Activated CD4-positive, CD25-positive, alpha-beta regulatory T cell treated with anti-CD3 and anti-CD28 coated beads, Interleukin-2, amount 50 U/mL, for 16 hours (primary cell): Measurements from ENCODE around the gene ADAM11.
A peak's percentile ranks its signal among the peaks of the same experiment; 100 is the strongest.

Source experiments
- DNase-seq: peaks from one replicate; pipeline ENCODE4 v3.0.0-alpha.2; 2020; ENCODE audit warnings: low read depth, low spot score

Gene ADAM11

GRCh38 chr17:44757918-44758413 lies 822 bp upstream of the ADAM11 start:
- no peak for DNase-seq

GRCh38 chr17:44759086-44759915 lies 513 bp downstream of the ADAM11 start:
- DNase-seq = no peak

- DNase-seq = no peak
These were observed 1.1 kb downstream of the ADAM11 start for GRCh38 chr17:44759916-44760243.

GRCh38 chr17:44760474-44761308 lies 1.9 kb downstream of the ADAM11 start:
- no peak for DNase-seq

- DNase-seq = no peak
These were observed 3.4 kb downstream of the ADAM11 start for GRCh38 chr17:44761932-44762810.

- DNase-seq = no peak
These were observed 4.4 kb downstream of the ADAM11 start for GRCh38 chr17:44763170-44763569.

- DNase-seq = no peak
These were observed 7.2 kb downstream of the ADAM11 start for GRCh38 chr17:44765965-44766364.

GRCh38 chr17:44766409-44767038 lies 7.7 kb downstream of the ADAM11 start:
- DNase-seq = no peak

GRCh38 chr17:44767493-44767892 lies 8.7 kb downstream of the ADAM11 start:
- no peak for DNase-seq

- DNase-seq = no peak
These were observed 9.8 kb downstream of the ADAM11 start for GRCh38 chr17:44768505-44769142.

- DNase-seq = no peak
These were observed 10.4 kb downstream of the ADAM11 start for GRCh38 chr17:44769230-44769629.

GRCh38 chr17:44769647-44770084 lies 10.9 kb downstream of the ADAM11 start:
- no peak for DNase-seq

- DNase-seq = no peak
These were observed 11.6 kb downstream of the ADAM11 start for GRCh38 chr17:44770166-44770925.

- no peak for DNase-seq
These were observed 13.7 kb downstream of the ADAM11 start for GRCh38 chr17:44772308-44773045.

GRCh38 chr17:44773140-44773539 lies 14.4 kb downstream of the ADAM11 start:
- DNase-seq = no peak

GRCh38 chr17:44774271-44775135 lies 15.7 kb downstream of the ADAM11 start:
- DNase-seq = peak; percentile 74

- DNase-seq = peak; percentile 94
These were observed 16.5 kb downstream of the ADAM11 start for GRCh38 chr17:44775136-44775837.
